ENCODE results near the gene LPP.

Gene LPP

DNA sequence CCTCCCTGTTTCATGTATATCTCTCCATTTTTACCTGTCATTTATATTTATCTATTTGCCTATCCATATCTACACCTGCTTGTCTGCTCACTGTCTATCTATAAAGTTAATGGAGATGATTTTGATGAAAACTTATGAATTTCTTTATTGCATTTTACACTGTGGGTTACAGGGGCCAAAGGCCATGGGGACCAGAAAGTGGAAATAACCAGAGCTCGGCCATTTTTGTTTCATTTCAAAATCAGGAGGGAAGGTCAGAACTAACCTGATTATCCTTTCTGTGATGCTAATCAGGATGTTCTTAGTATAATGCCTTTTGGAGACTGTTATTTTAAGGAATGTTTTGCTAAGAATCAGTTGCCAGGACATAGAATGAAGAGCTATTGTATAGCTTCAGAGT lies 147.2 kb downstream of the LPP start:
- Histone ChIP-seq H3K4me3 (ENCODE audit: low read depth, low read length) (no peak overlapping the region), H3K9me3 (ENCODE audit: control insufficient read depth, insufficient read depth, low read depth, low read length) (no peaks in the 10 kb centered on the region), H3K27me3 (ENCODE audit: control insufficient read depth, insufficient read depth, low read length) (no peaks in the 10 kb centered on the region), H3K4me1 (ENCODE audit: control insufficient read depth, insufficient read depth, low read length) (peaks cover 57% of the 10 kb centered on the region), H3K9ac (ENCODE audit: low read length) (no peak overlapping the region), H3K27ac (ENCODE audit: low read depth, low read length) (no peak overlapping the region; the same call in 1 of the 2 replicates), H3K36me3 (ENCODE audit: control insufficient read depth, insufficient read depth, low read length) (no peaks in the 10 kb centered on the region)

DNA sequence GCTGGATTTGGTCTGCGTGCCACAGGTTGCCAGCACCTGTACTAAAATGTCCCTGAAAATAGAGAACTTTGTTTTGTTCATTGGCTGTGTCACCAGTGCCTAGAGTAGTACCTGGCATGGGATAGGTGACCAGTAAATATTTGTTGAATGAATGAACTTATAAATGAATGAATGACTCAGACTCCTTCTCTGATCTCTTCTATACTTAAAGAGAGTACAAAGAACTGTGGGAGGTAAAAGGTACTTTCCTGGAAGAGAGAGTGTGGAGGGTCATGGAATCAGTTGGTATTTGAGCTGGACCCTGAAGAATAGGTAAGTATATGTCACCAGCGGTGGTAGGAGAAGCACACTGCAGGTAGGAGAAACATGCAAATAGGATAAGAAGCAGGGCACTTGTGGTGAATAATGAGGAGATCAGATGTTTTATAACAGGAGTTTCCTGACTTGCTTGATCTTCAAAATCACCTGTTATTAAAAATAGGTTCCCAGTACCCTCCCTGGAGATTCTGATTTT lies 149.4 kb downstream of the LPP start:
- no peak overlapping the region for H3K4me3 ChIP-seq (ENCODE audit: low read depth, low read length)
- peaks cover 48% of the 10 kb centered on the region for H3K4me1 ChIP-seq (ENCODE audit: control insufficient read depth, insufficient read depth, low read length)
- H3K27me3 ChIP-seq (ENCODE audit: control insufficient read depth, insufficient read depth, low read length) = no peaks in the 10 kb centered on the region
- H3K9me3 ChIP-seq (ENCODE audit: control insufficient read depth, insufficient read depth, low read depth, low read length) = no peaks in the 10 kb centered on the region
- no peaks in the 10 kb centered on the region for H3K36me3 ChIP-seq (ENCODE audit: control insufficient read depth, insufficient read depth, low read length)
- H3K9ac ChIP-seq (ENCODE audit: low read length) = no peak overlapping the region
- no peak overlapping the region for H3K27ac ChIP-seq (ENCODE audit: low read depth, low read length)

GRCh38 chr3:188303823-188304222 lies 149.9 kb downstream of the LPP start:
- Histone ChIP-seq H3K27me3 (ENCODE audit: control insufficient read depth, insufficient read depth, low read length) (no peaks in the 10 kb centered on the region), H3K9me3 (ENCODE audit: control insufficient read depth, insufficient read depth, low read depth, low read length) (no peaks in the 10 kb centered on the region), H3K27ac (ENCODE audit: low read depth, low read length) (no peak overlapping the region), H3K4me1 (ENCODE audit: control insufficient read depth, insufficient read depth, low read length) (peaks cover 43% of the 10 kb centered on the region), H3K9ac (ENCODE audit: low read length) (no peak overlapping the region), H3K36me3 (ENCODE audit: control insufficient read depth, insufficient read depth, low read length) (no peaks in the 10 kb centered on the region), H3K4me3 (ENCODE audit: low read depth, low read length) (no peak overlapping the region)

GRCh38 chr3:188304501-188304900 lies 150.5 kb downstream of the LPP start:
- Histone ChIP-seq H3K9ac (ENCODE audit: low read length) (no peak overlapping the region), H3K27ac (ENCODE audit: low read depth, low read length) (no peak overlapping the region), H3K9me3 (ENCODE audit: control insufficient read depth, insufficient read depth, low read depth, low read length) (no peaks in the 10 kb centered on the region)

DNA sequence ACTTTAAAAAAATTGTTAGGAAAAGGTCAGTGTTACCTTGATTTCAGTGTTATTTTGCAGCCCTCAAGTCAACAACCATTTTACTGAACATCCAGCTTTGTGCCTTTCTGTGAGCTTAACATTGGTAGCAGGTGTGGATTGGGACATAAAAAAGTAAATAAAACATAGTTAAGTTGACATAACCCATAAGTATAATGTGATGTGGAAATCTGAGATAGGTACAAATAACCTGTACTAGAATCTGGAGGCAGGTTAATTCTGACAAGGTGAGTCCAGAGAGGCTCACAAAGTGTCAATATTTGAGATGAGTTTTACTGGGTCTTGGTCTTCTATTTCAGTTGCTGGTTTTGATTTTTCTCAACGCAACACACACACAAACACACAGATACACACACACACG lies 151.3 kb downstream of the LPP start:
- Histone ChIP-seq H3K4me1 (ENCODE audit: control insufficient read depth, insufficient read depth, low read length) (peaks cover 32% of the 10 kb centered on the region), H3K27ac (ENCODE audit: low read depth, low read length) (no peak overlapping the region), H3K27me3 (ENCODE audit: control insufficient read depth, insufficient read depth, low read length) (no peaks in the 10 kb centered on the region), H3K9ac (ENCODE audit: low read length) (no peak overlapping the region), H3K9me3 (ENCODE audit: control insufficient read depth, insufficient read depth, low read depth, low read length) (no peaks in the 10 kb centered on the region), H3K36me3 (ENCODE audit: control insufficient read depth, insufficient read depth, low read length) (no peaks in the 10 kb centered on the region), H3K4me3 (ENCODE audit: low read depth, low read length) (no peak overlapping the region)

More at GRCh38 chr3:188304501-188304900, 150.5 kb downstream of the LPP start:
- Histone ChIP-seq H3K4me3 (ENCODE audit: low read depth, low read length) (no peak overlapping the region), H3K27me3 (ENCODE audit: control insufficient read depth, insufficient read depth, low read length) (no peaks in the 10 kb centered on the region), H3K36me3 (ENCODE audit: control insufficient read depth, insufficient read depth, low read length) (no peaks in the 10 kb centered on the region), H3K4me1 (ENCODE audit: control insufficient read depth, insufficient read depth, low read length) (peaks cover 36% of the 10 kb centered on the region)

GRCh38 chr3:188306435-188307005 lies 152.6 kb downstream of the LPP start:
- Histone ChIP-seq H3K4me3 (ENCODE audit: low read depth, low read length) (no peak overlapping the region), H3K9me3 (ENCODE audit: control insufficient read depth, insufficient read depth, low read depth, low read length) (no peaks in the 10 kb centered on the region), H3K27ac (ENCODE audit: low read depth, low read length) (no peak overlapping the region), H3K27me3 (ENCODE audit: control insufficient read depth, insufficient read depth, low read length) (no peaks in the 10 kb centered on the region), H3K4me1 (ENCODE audit: control insufficient read depth, insufficient read depth, low read length) (peaks cover 23% of the 10 kb centered on the region), H3K9ac (ENCODE audit: low read length) (no peak overlapping the region), H3K36me3 (ENCODE audit: control insufficient read depth, insufficient read depth, low read length) (no peaks in the 10 kb centered on the region)

GRCh38 chr3:188309437-188310269 lies 155.7 kb downstream of the LPP start:
- no peaks in the 10 kb centered on the region for H3K27me3 ChIP-seq (ENCODE audit: control insufficient read depth, insufficient read depth, low read length)
- H3K4me1 ChIP-seq (ENCODE audit: control insufficient read depth, insufficient read depth, low read length) = no peaks in the 10 kb centered on the region
- no peak overlapping the region for H3K27ac ChIP-seq (ENCODE audit: low read depth, low read length)
- H3K36me3 ChIP-seq (ENCODE audit: control insufficient read depth, insufficient read depth, low read length) = no peaks in the 10 kb centered on the region
- no peaks in the 10 kb centered on the region for H3K9me3 ChIP-seq (ENCODE audit: control insufficient read depth, insufficient read depth, low read depth, low read length)
- H3K4me3 ChIP-seq (ENCODE audit: low read depth, low read length) = no peak overlapping the region
- no peak overlapping the region for H3K9ac ChIP-seq (ENCODE audit: low read length)

DNA sequence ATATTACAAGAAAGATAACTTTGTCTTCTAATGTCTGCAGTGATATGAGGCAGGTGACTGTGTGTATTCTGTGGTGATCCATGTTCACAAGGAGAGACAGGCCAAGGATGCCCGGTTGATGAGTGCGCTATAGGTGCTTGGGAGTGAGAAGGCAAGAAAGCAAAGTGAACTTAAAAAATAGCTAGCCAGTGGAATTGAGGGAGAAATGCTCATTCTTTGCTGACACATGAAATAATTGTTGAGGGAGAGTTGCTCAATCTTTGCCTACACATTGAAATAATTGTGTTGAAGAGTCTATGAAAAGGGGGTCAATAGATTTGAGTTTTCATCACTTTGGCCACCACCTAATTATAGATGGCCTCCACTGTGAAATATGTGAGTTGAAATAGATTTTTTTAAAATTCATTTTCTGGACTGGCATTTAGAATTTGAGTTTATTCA lies 156.3 kb downstream of the LPP start:
- Histone ChIP-seq H3K4me3 (ENCODE audit: low read depth, low read length) (no peak overlapping the region), H3K27ac (ENCODE audit: low read depth, low read length) (no peak overlapping the region), H3K27me3 (ENCODE audit: control insufficient read depth, insufficient read depth, low read length) (no peaks in the 10 kb centered on the region)

DNA sequence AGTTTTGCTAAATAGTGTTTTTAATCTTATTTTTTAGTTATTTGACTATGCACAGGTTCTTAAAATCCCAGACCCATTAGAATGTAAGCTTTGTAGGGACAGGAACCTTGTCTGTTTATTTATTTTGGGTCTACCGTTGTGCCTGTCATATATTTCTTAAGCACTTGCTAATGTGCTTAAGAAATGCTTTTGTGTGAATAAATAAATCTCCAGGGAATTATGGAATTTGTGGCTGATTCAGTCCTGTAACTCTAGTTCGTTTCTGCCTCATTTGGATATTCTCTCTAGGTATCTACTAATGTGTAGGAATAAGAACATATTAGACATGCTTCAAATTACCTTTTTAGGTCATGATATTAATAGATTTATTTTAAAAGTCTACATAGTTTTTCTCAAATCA lies 161.6 kb downstream of the LPP start:
- no peaks in the 10 kb centered on the region for H3K9me3 ChIP-seq (ENCODE audit: control insufficient read depth, insufficient read depth, low read depth, low read length)
- no peak overlapping the region for H3K9ac ChIP-seq (ENCODE audit: low read length)
- H3K27ac ChIP-seq (ENCODE audit: low read depth, low read length) = no peak overlapping the region
- H3K4me3 ChIP-seq (ENCODE audit: low read depth, low read length) = no peak overlapping the region
- H3K36me3 ChIP-seq (ENCODE audit: control insufficient read depth, insufficient read depth, low read length) = no peaks in the 10 kb centered on the region
- H3K4me1 ChIP-seq (ENCODE audit: control insufficient read depth, insufficient read depth, low read length) = no peaks in the 10 kb centered on the region
- no peaks in the 10 kb centered on the region for H3K27me3 ChIP-seq (ENCODE audit: control insufficient read depth, insufficient read depth, low read length)

More for the DNA sequence above, 156.3 kb downstream of the LPP start:
- Histone ChIP-seq H3K36me3 (ENCODE audit: control insufficient read depth, insufficient read depth, low read length) (no peaks in the 10 kb centered on the region), H3K9ac (ENCODE audit: low read length) (no peak overlapping the region), H3K4me1 (ENCODE audit: control insufficient read depth, insufficient read depth, low read length) (no peaks in the 10 kb centered on the region), H3K9me3 (ENCODE audit: control insufficient read depth, insufficient read depth, low read depth, low read length) (no peaks in the 10 kb centered on the region)

GRCh38 chr3:188316021-188316722 lies 162.2 kb downstream of the LPP start:
- Histone ChIP-seq H3K36me3 (ENCODE audit: control insufficient read depth, insufficient read depth, low read length) (no peaks in the 10 kb centered on the region), H3K27ac (ENCODE audit: low read depth, low read length) (no peak overlapping the region), H3K9me3 (ENCODE audit: control insufficient read depth, insufficient read depth, low read depth, low read length) (no peaks in the 10 kb centered on the region), H3K4me3 (ENCODE audit: low read depth, low read length) (no peak overlapping the region), H3K27me3 (ENCODE audit: control insufficient read depth, insufficient read depth, low read length) (no peaks in the 10 kb centered on the region), H3K9ac (ENCODE audit: low read length) (no peak overlapping the region), H3K4me1 (ENCODE audit: control insufficient read depth, insufficient read depth, low read length) (no peaks in the 10 kb centered on the region)

GRCh38 chr3:188316723-188317070 lies 162.7 kb downstream of the LPP start:
- Histone ChIP-seq H3K9ac (ENCODE audit: low read length) (no peak overlapping the region), H3K9me3 (ENCODE audit: control insufficient read depth, insufficient read depth, low read depth, low read length) (no peaks in the 10 kb centered on the region), H3K36me3 (ENCODE audit: control insufficient read depth, insufficient read depth, low read length) (no peaks in the 10 kb centered on the region), H3K4me3 (ENCODE audit: low read depth, low read length) (no peak overlapping the region), H3K27me3 (ENCODE audit: control insufficient read depth, insufficient read depth, low read length) (no peaks in the 10 kb centered on the region), H3K4me1 (ENCODE audit: control insufficient read depth, insufficient read depth, low read length) (no peaks in the 10 kb centered on the region), H3K27ac (ENCODE audit: low read depth, low read length) (no peak overlapping the region)
